ENCODE results near the gene CAMK2G.

Gene CAMK2G

GRCh38 chr10:73874267-73875138, at the start of gene CAMK2G:
CAMK2G (minus strand) TSS chr10:73874555; CDS start chr10:73874461, 94 bp downstream.
- Histone ChIP-seq H3K27ac (ENCODE audit: low read depth, low read length) (no peak within 1 kb of the TSS), H3K4me1 (ENCODE audit: control insufficient read depth, low read length) (peaks cover 19% of the 10 kb centered on the region), H3K27me3 (ENCODE audit: control insufficient read depth, low read length) (0 out of 2 replicates have a peak, but pooled peaks cover 5% of the 10 kb centered on the region), H3K79me2 (ENCODE audit: control insufficient read depth, low read length) (peaks cover 6% of the 10 kb centered on the region), H3K36me3 (ENCODE audit: control insufficient read depth, low read length) (peaks cover 7% of the 10 kb centered on the region; the same call in 1 of the 2 replicates), H3K9me3 (ENCODE audit: control insufficient read depth, insufficient read depth, low read length) (no peaks in the 10 kb centered on the region), H3F3A (ENCODE audit: control insufficient read depth, insufficient read depth) (no peaks in the 10 kb centered on the region; the same call in 1 of the 2 replicates), H3K4me3 (ENCODE audit: low read length) (peak within 1 kb of the TSS; percentile 82), H4K20me1 (ENCODE audit: control insufficient read depth, insufficient read depth, low read depth, low read length) (peaks cover 4% of the 10 kb centered on the region; the same call in 1 of the 2 replicates), H3K4me2 (ENCODE audit: low read length) (peak within 1 kb of the TSS; percentile 94), H3K9me2 (replicated peaks; ENCODE audit: control insufficient read depth, low read length) (no peaks in the 10 kb centered on the region)
- no peak for TF ChIP-seq EZH2phosphoT487 (IDR thresholded peaks at IDR 0.05; ENCODE audit: borderline replicate concordance, low read length)

- TF ChIP-seq EZH2phosphoT487 (IDR thresholded peaks at IDR 0.05; ENCODE audit: borderline replicate concordance, low read length), result no peak
- TF ChIP-seq CTCF (IDR thresholded peaks at IDR 0.05; ENCODE audit: low read depth, low read length, poor library complexity, severe bottlenecking), result no peak
- H4K20me1 ChIP-seq (ENCODE audit: control insufficient read depth, insufficient read depth, low read depth, low read length), result no peaks in the 10 kb centered on the region
- no peak overlapping the region for H3K4me2 ChIP-seq (ENCODE audit: low read length)
- H3F3A ChIP-seq (ENCODE audit: control insufficient read depth, insufficient read depth), result no peaks in the 10 kb centered on the region
- H3K9me2 ChIP-seq (replicated peaks; ENCODE audit: control insufficient read depth, low read length), result no peaks in the 10 kb centered on the region
- peaks cover 21% of the 10 kb centered on the region for H3K4me1 ChIP-seq (ENCODE audit: control insufficient read depth, low read length)
- H3K4me3 ChIP-seq (ENCODE audit: low read length), result no peak overlapping the region
- H3K36me3 ChIP-seq (ENCODE audit: control insufficient read depth, low read length), result no peaks in the 10 kb centered on the region
- no peaks in the 10 kb centered on the region for H3K9me3 ChIP-seq (ENCODE audit: control insufficient read depth, insufficient read depth, low read length)
- no peaks in the 10 kb centered on the region for H3K79me2 ChIP-seq (ENCODE audit: control insufficient read depth, low read length)
- H3K27me3 ChIP-seq (ENCODE audit: control insufficient read depth, low read length), result no peaks in the 10 kb centered on the region
- no peak overlapping the region for H3K27ac ChIP-seq (ENCODE audit: low read depth, low read length)
Observed at GRCh38 chr10:73922864-73923133, 48.4 kb upstream of the CAMK2G start.

DNA sequence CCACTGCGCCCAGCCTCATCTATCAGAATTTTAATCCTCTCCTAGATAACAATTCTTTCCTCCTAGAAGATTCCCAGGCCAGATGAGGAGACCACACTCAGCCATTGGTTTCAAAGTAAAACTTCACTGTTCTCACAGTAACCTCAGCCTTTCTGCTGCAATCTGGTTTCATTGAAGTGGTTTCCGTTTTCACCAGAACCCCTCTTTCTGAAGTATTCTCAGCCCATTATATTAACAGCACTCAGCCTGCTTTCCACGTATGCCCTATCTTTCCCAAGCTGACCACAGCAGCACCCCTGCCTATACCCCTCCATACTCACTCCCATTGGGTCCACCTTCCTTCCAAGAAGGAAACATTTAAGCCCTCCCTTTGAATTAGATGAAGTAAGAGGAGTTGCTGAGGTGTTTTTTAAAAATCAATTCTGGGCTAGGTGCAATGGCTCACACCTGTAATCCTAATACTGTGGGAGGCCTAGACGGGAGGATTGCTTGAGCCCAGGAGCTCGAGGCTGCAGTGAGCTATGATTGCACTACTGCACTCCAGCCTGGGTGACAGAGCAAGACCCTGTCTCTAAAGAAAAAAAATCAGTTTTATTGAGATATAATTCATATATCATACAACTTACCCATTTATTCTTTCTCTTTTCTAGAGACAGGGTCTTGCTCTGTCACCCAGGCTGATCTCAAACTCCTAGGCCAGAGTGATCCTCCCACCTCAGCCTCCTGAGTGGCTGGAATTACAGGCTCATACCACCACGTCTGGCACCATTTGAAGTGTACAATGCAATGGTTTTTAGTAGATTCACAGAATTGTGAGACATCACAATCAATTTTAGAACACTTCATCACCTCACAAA, 47.9 kb upstream of the CAMK2G start:
- H3K27ac ChIP-seq (ENCODE audit: low read depth, low read length), result no peak overlapping the region
- H3F3A ChIP-seq (ENCODE audit: control insufficient read depth, insufficient read depth), result no peaks in the 10 kb centered on the region
- no peaks in the 10 kb centered on the region for H4K20me1 ChIP-seq (ENCODE audit: control insufficient read depth, insufficient read depth, low read depth, low read length)
- H3K79me2 ChIP-seq (ENCODE audit: control insufficient read depth, low read length), result no peaks in the 10 kb centered on the region
- H3K36me3 ChIP-seq (ENCODE audit: control insufficient read depth, low read length), result no peaks in the 10 kb centered on the region
- no peaks in the 10 kb centered on the region for H3K27me3 ChIP-seq (ENCODE audit: control insufficient read depth, low read length)
- H3K4me3 ChIP-seq (ENCODE audit: low read length), result no peak overlapping the region
- TF ChIP-seq CTCF (IDR thresholded peaks at IDR 0.05; ENCODE audit: low read depth, low read length, poor library complexity, severe bottlenecking) (no peak), EZH2phosphoT487 (IDR thresholded peaks at IDR 0.05; ENCODE audit: borderline replicate concordance, low read length) (no peak)
- H3K9me2 ChIP-seq (replicated peaks; ENCODE audit: control insufficient read depth, low read length), result no peaks in the 10 kb centered on the region
- no peaks in the 10 kb centered on the region for H3K9me3 ChIP-seq (ENCODE audit: control insufficient read depth, insufficient read depth, low read length)
- H3K4me2 ChIP-seq (ENCODE audit: low read length), result no peak overlapping the region
- peaks cover 21% of the 10 kb centered on the region for H3K4me1 ChIP-seq (ENCODE audit: control insufficient read depth, low read length)

Measured in DOHH2 (cell line).